Heart left ventricle (tissue), 16 donors: ENCODE measurements around the gene TSSK3. TPM values are rescaled to one million over a fixed set of nuclear protein-coding genes. Genes with fewer than 3 reads are reported as not detected.

ENCODE experiments used
- ATAC-seq, 4 donors: fragments of 200-7000 bp; cut with Tn5 transposase; one replicate each; pipeline ENCODE4 v1.9.1; 2020 to 2022; ENCODE audit warnings: moderate library complexity in 4 of 4, mild to moderate bottlenecking in 3 of 4, moderate number of reproducible peaks in 1 of 4
- DNase-seq, 5 donors: peaks; one replicate each; pipeline ENCODE4 v3.0.0-alpha.2; 2020
- H3K27ac ChIP-seq, 12 donors: fragments of 200-600 bp; sonication (generic) in 4 of 12; one replicate each; pipeline versions ENCODE4 v1.5.0 to v1.8.0; 2016 to 2022; ENCODE audit warnings: mild to moderate bottlenecking in 2 of 12
- H3K27me3 ChIP-seq, 9 donors: fragments of 200-600 bp; sonication (generic) in 2 of 9; one replicate each; pipeline versions ENCODE4 v1.5.1 to v1.8.0; 2016 to 2022; ENCODE audit warnings: mild to moderate bottlenecking in 3 of 9
- H3K36me3 ChIP-seq, 9 donors: fragments of 200-600 bp; sonication (generic) in 2 of 9; one replicate each; pipeline versions ENCODE4 v1.5.0 to v1.8.0; 2018 to 2022; ENCODE audit warnings: mild to moderate bottlenecking in 2 of 9
- H3K4me1 ChIP-seq, 12 donors: fragments of 200-600 bp; sonication (generic) in 4 of 12; one replicate each; pipeline versions ENCODE4 v1.5.0 to v1.8.0; 2016 to 2022; ENCODE audit warnings: mild to moderate bottlenecking in 3 of 12
- H3K4me3 ChIP-seq, 12 donors: fragments of 200-600 bp; sonication (generic) in 4 of 12; one replicate each; pipeline versions ENCODE4 v1.5.0 to v1.8.0; 2017 to 2022; ENCODE audit warnings: mild to moderate bottlenecking in 9 of 12, moderate library complexity in 4 of 12
- H3K9me3 ChIP-seq, 12 donors: fragments of 200-600 bp; sonication (generic) in 4 of 12; one replicate each; pipeline versions ENCODE4 v1.5.0 to v1.8.0; 2016 to 2022; ENCODE audit warnings: mild to moderate bottlenecking in 1 of 12
- CTCF ChIP-seq, 12 donors: fragments of 200-600 bp; sonication (generic) in 4 of 12; IDR thresholded peaks; one replicate each; pipeline versions ENCODE4 v1.5.0 to v1.8.0; 2018 to 2022; ENCODE audit warnings: antibody characterized with exemption in 12 of 12, mild to moderate bottlenecking in 5 of 12
- POLR2A ChIP-seq, 2 donors: fragments of 450-650 bp; IDR thresholded peaks; one replicate each; pipeline ENCODE4 v1.6.1; 2017; ENCODE audit warnings: antibody characterized with exemption in 2 of 2, mild to moderate bottlenecking in 2 of 2, moderate library complexity in 2 of 2
- WGBS, 4 donors: extraction: QIAGEN DNeasy Blood & Tissue Kit in 2 of 4; methylation state at CpG; one replicate each; pipeline versions ENCODE4 v1.1.5 to v1.1.7; 2013 to 2018; 5-methylcytosine and 5-hydroxymethylcytosine counted together
- intact Hi-C, 10 donors: fragments of 100-400 bp; cut with DNase I; formaldehyde crosslinking; loops; one replicate each; pipeline versions ENCODE4 v1.11.1 to v1.14.2; 2022
- polyA plus RNA-seq, 2 donors: library from polyadenylated mRNA; stranded (reverse); fragments of 200-250 nt; gene quantifications; one replicate each; pipeline ENCODE4 v1.2.3, GENCODE V29; 2013
- total RNA-seq, 9 donors: library from RNA; depleted of rRNA in 2 of 9; stranded (reverse); fragments of >200 nt in 2 of 9; fragmentation: NEBNext Ultra II Directional in 3 of 9; extraction: Animal tissue kit (Norgen Biotek cat#: 25700) in 3 of 9; gene quantifications; one replicate each; pipeline versions ENCODE4 v1.1.0 to v1.2.4, GENCODE V29; 2016 to 2023
- donor health status: ischemic (EF 13 %, LVEDD 7.1; RV severe dilation, severe dysfunction).
- donor health status: healthy with polysubstance abuse.
- donor health status: DM: no; HTN: yes; CAD: no.
- donor health status: DM: no; HTN: no; CAD: no.
- donor health status: ischemic (EF 25% LVEDD 6.9; RV normal size, moderate dysfunction).
- donor health status: ischemic (EF 25% LVEDD 5.7; RV mildly dilated, moderate dysfunction).
- donor health status: healthy.
- donor health status: DM: yes; HTN: yes; CAD: no.
- donor health status: ischemic (EF 35%, LVEDD 5.7; RV mildly dilated, moderate dysfunction).
- donor health status: nonischemic (EF 11% LVEDD 7.7; RV severe dilation, severe dysfunction).
- donor health status: DM: yes; HTN: yes; CAD: no.
- donor health status: PGD.
- donor health status: ischemic (EF 29% LVEDD 5.4; RV normal size, mild dysfunction).
- donor health status: nonischemic (EF 23%, LVEDD 6.1; RV moderate dilation, normal function).

Gene TSSK3
- total and polyA plus RNA-seq, 11 donors = 0.37 to 3.1 (median 1.7) TPM; not detected in 2

GRCh38 chr1:32372149-32372756 lies 9.9 kb downstream of the TSSK3 start:
- Histone ChIP-seq H3K4me1 (peaks cover 0 to 3% (median 0%) of the 10 kb centered on the region in 12 donors), H3K27ac (no peak overlapping the region), H3K9me3 (no peaks in the 10 kb centered on the region), H3K4me3 (no peak overlapping the region), H3K36me3 (peaks cover 0 to 100% (median 93%) of the 10 kb centered on the region in 9 donors), H3K27me3 (no peaks in the 10 kb centered on the region)
- TF ChIP-seq POLR2A (IDR thresholded peaks at IDR 0.05) = no peak
- TF ChIP-seq CTCF (IDR thresholded peaks at IDR 0.05) = no peak
- intact Hi-C loops = no loop called here
- DNase-seq (no peak), ATAC-seq (peak in 1 of 4 donors; percentile 20)
- WGBS, 4 donors = 78 to 93% (median 85%) methylated on average over 5 of the region's 5 CpGs

GRCh38 chr1:32373996-32374592 lies 11.8 kb downstream of the TSSK3 start:
- TF ChIP-seq POLR2A (IDR thresholded peaks at IDR 0.05) = no peak
- no peak for TF ChIP-seq CTCF (IDR thresholded peaks at IDR 0.05)
- ATAC-seq (no peak), DNase-seq (no peak)
- H3K27me3 ChIP-seq = no peaks in the 10 kb centered on the region
- H3K27ac ChIP-seq = no peak overlapping the region
- intact Hi-C loops = no loop called here
- H3K4me1 ChIP-seq = peaks cover 0 to 3% (median 0%) of the 10 kb centered on the region in 12 donors
- peaks cover 0 to 100% (median 93%) of the 10 kb centered on the region in 9 donors for H3K36me3 ChIP-seq
- WGBS, 4 donors = 75 to 84% (median 78%) methylated on average over 1 of the region's 1 CpG
- H3K4me3 ChIP-seq = no peak overlapping the region
- H3K9me3 ChIP-seq = no peaks in the 10 kb centered on the region

- H3K27ac ChIP-seq = no peak overlapping the region
- H3K27me3 ChIP-seq = no peaks in the 10 kb centered on the region
- ATAC-seq (no peak), DNase-seq (no peak)
- H3K4me3 ChIP-seq = no peak overlapping the region
- 88 to 95% (median 94%) methylated on average over 10 to 11 of the region's 11 CpGs for WGBS, 4 donors
- no peaks in the 10 kb centered on the region for H3K9me3 ChIP-seq
- TF ChIP-seq POLR2A (IDR thresholded peaks at IDR 0.05) = no peak
- TF ChIP-seq CTCF (IDR thresholded peaks at IDR 0.05) = no peak
- intact Hi-C loops = no loop called here
- peaks cover 0 to 3% (median 0%) of the 10 kb centered on the region in 12 donors for H3K4me1 ChIP-seq
- peaks cover 0 to 100% (median 99%) of the 10 kb centered on the region in 9 donors for H3K36me3 ChIP-seq
Measured at GRCh38 chr1:32376199-32376598, 13.9 kb downstream of the TSSK3 start.

- peak in 1 of 4 donors; percentile 9 for ATAC-seq
- 88 to 92% (median 92%) methylated on average over 12 of the region's 12 CpGs for WGBS, 4 donors
- H3K9me3 ChIP-seq = no peaks in the 10 kb centered on the region
- no peaks in the 10 kb centered on the region for H3K4me1 ChIP-seq
- TF ChIP-seq POLR2A (IDR thresholded peaks at IDR 0.05) (no peak), CTCF (IDR thresholded peaks at IDR 0.05) (no peak)
- intact Hi-C loops = no loop called here
- H3K27ac ChIP-seq = no peak overlapping the region
- no peak for DNase-seq
- H3K27me3 ChIP-seq = no peaks in the 10 kb centered on the region
- H3K4me3 ChIP-seq = no peak overlapping the region
- H3K36me3 ChIP-seq = peaks cover 0 to 100% (median 100%) of the 10 kb centered on the region in 9 donors
Measured at GRCh38 chr1:32377541-32378220, 15.3 kb downstream of the TSSK3 start.
